ENCODE data around the gene GNA14.
"Not testable (repeated sequence)": the region's sequence is repeated elsewhere in the genome, so short reads cannot be mapped to it uniquely, and the experiment has no call there.

The GNA14 gene

GRCh38 chr9:77418226-77418625, 229.9 kb downstream of the GNA14 start:
- TF ChIP-seq CTCF (IDR thresholded peaks at IDR 0.05; ENCODE audit: extremely low read depth, insufficient read depth, missing control alignments) = no peak
- in situ Hi-C loops (cut with MboI; ENCODE audit: low pct_unique_long_range_greater_than_20kb, low sequenced_read_pairs, unreplicated experiment) = no loop called here
- DNase-seq (ENCODE audit: low spot score) = no peak

- DNase-seq (ENCODE audit: low spot score) = no peak
- in situ Hi-C loops (cut with MboI; ENCODE audit: low pct_unique_long_range_greater_than_20kb, low sequenced_read_pairs, unreplicated experiment) = no loop called here
- TF ChIP-seq CTCF (IDR thresholded peaks at IDR 0.05; ENCODE audit: extremely low read depth, insufficient read depth, missing control alignments) = no peak
These were observed 230.6 kb downstream of the GNA14 start for GRCh38 chr9:77417566-77417965.

GRCh38 chr9:77408521-77408920, 239.6 kb downstream of the GNA14 start:
- DNase-seq (ENCODE audit: low spot score); in situ Hi-C loops (cut with MboI; ENCODE audit: low pct_unique_long_range_greater_than_20kb, low sequenced_read_pairs, unreplicated experiment): not testable (repeated sequence)

GRCh38 chr9:77403239-77403638, 244.9 kb downstream of the GNA14 start:
- no peak for DNase-seq (ENCODE audit: low spot score)
- in situ Hi-C loops (cut with MboI; ENCODE audit: low pct_unique_long_range_greater_than_20kb, low sequenced_read_pairs, unreplicated experiment) = no loop called here
- no peak for TF ChIP-seq CTCF (IDR thresholded peaks at IDR 0.05; ENCODE audit: extremely low read depth, insufficient read depth, missing control alignments)

GRCh38 chr9:77402286-77402685, 245.8 kb downstream of the GNA14 start:
- TF ChIP-seq CTCF (IDR thresholded peaks at IDR 0.05; ENCODE audit: extremely low read depth, insufficient read depth, missing control alignments) = no peak
- no peak for DNase-seq (ENCODE audit: low spot score)
- in situ Hi-C loops (cut with MboI; ENCODE audit: low pct_unique_long_range_greater_than_20kb, low sequenced_read_pairs, unreplicated experiment) = no loop called here

GRCh38 chr9:77399964-77400363, 248.2 kb downstream of the GNA14 start:
- DNase-seq (ENCODE audit: low spot score) = no peak
- TF ChIP-seq CTCF (IDR thresholded peaks at IDR 0.05; ENCODE audit: extremely low read depth, insufficient read depth, missing control alignments) = no peak

GRCh38 chr9:77398581-77398980, 249.5 kb downstream of the GNA14 start:
- in situ Hi-C loops (cut with MboI; ENCODE audit: low pct_unique_long_range_greater_than_20kb, low sequenced_read_pairs, unreplicated experiment); DNase-seq (ENCODE audit: low spot score): not testable (repeated sequence)

More at GRCh38 chr9:77399964-77400363, 248.2 kb downstream of the GNA14 start:
- in situ Hi-C loops (cut with MboI; ENCODE audit: low pct_unique_long_range_greater_than_20kb, low sequenced_read_pairs, unreplicated experiment) = no loop called here

GRCh38 chr9:77392328-77392727, 255.8 kb downstream of the GNA14 start:
- in situ Hi-C loops (cut with MboI; ENCODE audit: low pct_unique_long_range_greater_than_20kb, low sequenced_read_pairs, unreplicated experiment) = no loop called here
- DNase-seq (ENCODE audit: low spot score) = no peak
- no peak for TF ChIP-seq CTCF (IDR thresholded peaks at IDR 0.05; ENCODE audit: extremely low read depth, insufficient read depth, missing control alignments)
